Hypothalamus (tissue), 51 donors: Measurements from ENCODE around the gene FBXO31.

Experiments used
- DNase-seq, 51 donors: peaks; one replicate each; lab custom pipeline; 2025; lab: John Stamatoyannopoulos, UW

Gene FBXO31, protein sequence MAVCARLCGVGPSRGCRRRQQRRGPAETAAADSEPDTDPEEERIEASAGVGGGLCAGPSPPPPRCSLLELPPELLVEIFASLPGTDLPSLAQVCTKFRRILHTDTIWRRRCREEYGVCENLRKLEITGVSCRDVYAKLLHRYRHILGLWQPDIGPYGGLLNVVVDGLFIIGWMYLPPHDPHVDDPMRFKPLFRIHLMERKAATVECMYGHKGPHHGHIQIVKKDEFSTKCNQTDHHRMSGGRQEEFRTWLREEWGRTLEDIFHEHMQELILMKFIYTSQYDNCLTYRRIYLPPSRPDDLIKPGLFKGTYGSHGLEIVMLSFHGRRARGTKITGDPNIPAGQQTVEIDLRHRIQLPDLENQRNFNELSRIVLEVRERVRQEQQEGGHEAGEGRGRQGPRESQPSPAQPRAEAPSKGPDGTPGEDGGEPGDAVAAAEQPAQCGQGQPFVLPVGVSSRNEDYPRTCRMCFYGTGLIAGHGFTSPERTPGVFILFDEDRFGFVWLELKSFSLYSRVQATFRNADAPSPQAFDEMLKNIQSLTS

DNA sequence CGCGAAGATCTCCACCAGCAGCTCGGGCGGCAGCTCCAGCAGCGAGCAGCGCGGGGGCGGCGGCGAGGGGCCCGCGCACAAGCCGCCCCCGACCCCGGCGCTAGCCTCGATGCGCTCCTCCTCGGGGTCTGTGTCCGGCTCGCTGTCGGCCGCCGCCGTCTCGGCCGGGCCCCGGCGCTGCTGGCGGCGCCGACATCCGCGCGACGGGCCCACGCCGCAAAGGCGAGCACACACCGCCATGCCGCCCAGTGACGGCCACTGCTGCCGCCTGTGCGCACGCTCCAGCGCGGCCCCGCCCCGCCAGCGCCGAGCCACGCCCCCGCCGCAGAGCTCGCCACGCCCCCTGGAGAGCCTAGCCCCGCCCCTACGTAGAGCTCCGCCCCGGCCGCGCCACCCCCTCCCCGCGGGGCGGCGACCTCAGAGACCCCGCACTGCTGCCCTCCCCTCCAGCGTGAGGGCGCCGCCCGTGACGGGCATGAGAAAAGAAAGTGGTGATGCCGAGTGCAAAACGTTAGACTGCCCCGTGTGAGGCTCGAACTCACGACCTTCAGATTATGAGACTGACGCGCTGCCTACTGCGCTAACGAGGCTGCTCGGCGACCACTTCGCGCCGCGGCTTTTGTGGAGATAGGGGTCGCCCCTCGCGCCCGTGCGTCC, at the start of gene FBXO31:
FBXO31 (minus strand) TSS at position 272 of the 657 bp plus-strand sequence; CDS start at position 240, 32 bp downstream.
- DNase-seq: peak; percentile 59 to 97 (median 90)

DNA sequence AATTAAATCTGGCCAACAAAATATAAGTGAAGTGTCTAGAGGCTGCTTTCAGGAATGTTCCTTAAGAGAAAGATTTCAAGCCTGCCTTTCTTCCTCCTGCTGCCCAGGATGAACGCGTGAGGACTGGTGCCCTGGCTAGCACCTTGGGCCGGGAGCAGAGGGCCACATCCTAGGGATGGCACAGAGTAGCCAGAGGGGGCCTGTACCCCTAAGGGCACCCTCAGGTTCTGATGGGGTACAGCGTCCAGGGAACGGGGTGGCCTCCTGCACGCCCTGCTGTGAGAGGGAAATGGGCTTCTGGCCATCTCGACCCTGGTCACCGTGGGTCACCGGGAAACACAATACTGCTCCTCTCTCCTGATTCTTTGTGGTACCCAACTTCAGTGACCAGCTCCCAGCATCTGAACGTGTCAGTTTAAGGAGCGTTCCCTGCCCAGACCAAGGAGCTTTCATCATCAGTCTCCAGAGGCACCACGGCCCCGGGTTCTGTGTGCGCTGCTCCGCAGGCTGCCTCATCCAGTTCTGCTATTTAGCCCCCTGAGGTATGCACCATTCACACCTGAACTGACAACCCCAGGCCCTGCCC, 48.8 kb upstream of the FBXO31 start:
- DNase-seq: no peak

GRCh38 chr16:87431926-87432325, 48.4 kb upstream of the FBXO31 start:
- peak in 2 of 51 donors; percentile 18 to 38 for DNase-seq

GRCh38 chr16:87426423-87427215, 43.0 kb upstream of the FBXO31 start:
- DNase-seq: no peak

DNA sequence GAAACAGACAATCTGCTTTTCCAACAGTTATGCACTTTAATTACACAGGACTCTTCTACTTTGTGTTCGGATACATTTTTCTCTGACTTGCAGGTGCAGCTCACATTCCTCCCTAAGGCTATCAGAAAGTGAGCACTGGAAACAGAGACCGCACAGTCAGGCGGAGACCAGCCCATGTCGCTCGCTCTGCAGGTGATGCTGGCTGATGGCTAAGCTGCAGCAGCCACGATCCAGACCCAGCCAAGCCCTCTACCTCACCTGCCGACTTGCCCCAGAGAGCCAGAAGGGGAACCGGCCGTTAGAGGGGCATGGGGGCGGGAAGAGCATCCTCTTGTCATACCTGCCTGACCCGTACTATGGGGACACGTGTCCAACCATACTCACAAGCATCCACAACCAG, 42.4 kb upstream of the FBXO31 start:
- no peak for DNase-seq

DNA sequence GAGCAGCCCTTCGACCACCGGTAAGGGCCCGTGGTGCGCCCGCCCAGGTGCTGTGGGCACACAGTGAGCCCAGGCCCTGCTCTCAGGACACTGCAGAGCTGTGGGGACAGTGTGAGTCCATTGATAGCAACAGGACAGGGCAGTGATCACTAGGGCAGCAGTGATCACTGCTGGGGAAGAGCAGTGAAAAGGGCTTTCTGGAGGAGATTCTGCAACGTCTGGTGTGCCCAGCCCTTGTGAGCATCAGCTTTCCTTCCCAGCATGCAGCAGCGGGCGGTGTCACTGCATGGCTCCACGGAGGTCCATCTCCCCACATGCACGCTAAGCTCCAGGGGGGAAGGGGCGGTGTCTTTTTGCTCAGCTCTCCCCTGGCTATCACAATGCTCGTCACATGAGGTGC, 40.7 kb upstream of the FBXO31 start:
- DNase-seq: no peak

DNA sequence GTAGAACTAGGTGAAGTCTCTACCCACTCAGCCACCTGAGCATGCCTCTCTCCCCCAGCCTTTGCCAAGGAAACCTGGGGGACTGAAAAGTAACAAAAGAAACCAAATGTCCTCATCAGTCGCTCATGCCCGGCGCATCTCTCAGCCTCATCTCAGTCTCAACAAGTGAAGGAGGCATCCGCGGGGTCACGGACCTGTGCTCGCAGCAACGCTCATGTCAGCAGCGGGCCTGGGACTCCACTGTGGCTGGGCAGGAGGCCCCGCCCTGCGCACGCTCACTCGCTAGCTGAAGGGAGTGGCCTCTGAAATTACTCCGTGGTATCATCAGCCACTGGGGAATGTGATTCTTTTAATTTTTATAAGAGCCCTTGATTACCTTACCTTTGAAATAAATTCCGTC, 39.9 kb upstream of the FBXO31 start:
- DNase-seq: no peak

DNA sequence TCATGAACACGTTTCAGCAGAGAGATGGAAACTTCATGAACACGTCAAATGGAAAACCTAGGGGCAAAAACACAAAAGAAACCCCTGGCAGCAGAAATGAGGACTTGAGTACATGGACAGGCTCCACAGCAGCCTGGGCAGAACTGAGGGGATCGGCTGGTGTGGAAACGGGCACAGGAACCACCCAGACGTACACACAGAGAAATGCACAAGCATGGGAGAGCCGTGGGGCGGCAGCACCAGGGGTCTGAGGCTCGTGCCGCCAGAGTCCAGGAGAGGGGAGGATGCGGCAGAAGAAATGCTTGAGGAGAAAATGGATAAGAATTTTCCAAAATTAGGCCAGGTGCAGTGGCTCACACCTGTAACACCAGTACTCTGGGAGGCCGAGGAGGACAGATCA, 38.5 kb upstream of the FBXO31 start:
- DNase-seq: no peak

DNA sequence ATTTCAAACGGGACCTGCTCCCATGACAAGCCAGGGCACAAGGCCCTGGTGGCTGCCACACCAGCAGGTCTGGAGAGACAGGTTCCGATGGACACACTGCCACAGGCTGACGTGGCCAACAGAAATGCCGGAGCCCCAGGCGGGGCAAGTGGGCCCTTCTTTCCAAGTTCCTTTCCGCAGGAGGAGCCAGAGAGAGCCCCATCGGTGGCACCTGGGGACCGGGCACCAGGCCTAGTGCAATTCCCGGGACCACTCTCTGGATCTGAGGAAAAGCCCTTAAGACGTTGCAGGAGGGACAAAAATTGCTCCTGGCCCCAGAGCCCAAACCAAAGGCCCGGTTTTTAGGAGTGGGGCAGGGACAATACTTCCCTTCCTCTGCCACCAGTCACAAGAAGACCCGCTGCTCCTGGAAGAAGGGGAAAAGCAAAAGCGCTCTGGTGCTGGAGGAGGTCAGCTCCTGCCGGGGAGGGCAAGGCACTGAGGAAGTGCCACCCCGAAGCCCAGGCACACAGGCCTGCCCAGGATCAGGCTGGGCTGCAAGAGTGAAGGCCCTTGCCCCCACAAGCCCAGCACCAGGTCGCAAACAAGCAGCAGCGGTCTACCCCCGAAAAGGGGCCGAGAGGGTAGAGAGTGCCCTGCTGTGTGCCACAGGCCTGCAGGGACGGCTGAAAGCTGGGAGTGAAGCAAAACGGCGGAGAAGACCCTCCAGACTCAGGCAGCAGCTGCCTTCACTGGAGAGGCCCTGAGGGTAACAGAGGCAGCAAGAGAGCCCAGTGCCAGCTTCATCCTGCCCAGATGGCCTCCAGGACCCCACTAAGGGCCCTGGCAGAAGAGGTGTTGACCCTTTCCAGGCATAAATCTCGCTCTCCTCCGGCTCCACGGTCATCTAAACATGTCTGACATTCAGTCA, 37.7 kb upstream of the FBXO31 start:
- no peak for DNase-seq

DNA sequence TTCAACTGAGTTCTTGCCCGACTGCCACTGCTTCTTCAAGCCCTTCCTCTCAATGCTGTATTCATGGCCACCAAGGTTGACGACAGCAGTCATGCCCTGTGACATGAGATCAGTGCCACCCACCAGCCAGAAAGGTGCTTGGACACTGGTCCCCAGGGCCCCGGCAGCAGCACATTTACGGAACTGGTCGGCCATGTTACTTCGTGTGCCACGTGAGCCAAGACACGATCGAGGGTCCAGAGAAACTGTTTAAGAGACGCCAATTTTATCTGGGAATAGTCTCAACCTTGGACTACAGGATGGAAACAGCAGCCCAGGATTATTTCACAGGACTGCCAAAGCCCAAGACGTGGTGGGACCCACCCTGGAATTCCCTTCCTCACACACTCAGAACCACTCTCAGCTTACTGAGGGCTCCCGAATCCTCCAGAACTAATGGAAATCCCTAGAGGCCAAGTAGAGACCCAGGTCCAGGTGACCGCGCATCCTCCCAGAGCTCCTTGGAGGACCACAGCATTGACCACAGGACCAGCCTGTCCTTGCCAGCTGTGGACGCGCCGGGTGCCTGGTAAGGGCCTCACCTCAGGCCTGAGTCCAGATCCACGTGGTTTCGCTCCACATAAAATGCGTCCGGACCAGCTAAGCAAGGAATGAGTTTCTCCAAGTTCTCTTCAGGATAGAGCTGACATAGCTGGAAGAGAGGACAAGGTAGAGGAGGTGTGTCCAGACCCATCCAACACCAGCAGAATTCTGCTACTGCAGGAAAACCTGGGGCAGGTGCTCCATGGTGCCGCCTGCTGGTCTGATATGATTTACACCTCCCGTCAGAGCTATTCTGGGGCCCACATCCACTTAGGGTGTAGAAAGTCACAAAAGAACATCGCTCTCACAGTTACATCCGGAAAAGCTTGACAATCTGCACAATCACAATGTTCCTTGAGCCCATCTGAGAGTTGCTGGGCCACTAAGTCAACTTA, 36.7 kb upstream of the FBXO31 start:
- no peak for DNase-seq

GRCh38 chr16:87418644-87419043, 35.1 kb upstream of the FBXO31 start:
- DNase-seq: no peak

DNA sequence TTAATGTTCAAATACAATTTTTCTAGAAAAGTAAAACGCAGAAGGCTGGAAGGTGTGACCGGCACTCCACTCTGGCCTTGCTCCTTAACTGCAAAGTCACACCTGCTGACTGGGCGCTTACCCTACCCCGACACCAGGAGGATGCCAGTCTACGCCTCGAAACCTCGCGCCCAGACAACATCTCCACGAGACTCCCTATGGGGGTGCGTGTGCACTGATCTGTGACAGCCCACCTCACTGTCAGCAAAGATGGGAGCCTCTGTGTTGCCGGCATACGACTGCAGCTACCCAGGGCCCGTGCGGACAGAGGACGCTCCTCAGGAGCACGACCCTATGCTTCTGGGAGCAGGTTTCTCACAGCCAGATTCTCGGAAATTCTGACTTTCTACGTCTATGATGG, 34.6 kb upstream of the FBXO31 start:
- DNase-seq: no peak

DNA sequence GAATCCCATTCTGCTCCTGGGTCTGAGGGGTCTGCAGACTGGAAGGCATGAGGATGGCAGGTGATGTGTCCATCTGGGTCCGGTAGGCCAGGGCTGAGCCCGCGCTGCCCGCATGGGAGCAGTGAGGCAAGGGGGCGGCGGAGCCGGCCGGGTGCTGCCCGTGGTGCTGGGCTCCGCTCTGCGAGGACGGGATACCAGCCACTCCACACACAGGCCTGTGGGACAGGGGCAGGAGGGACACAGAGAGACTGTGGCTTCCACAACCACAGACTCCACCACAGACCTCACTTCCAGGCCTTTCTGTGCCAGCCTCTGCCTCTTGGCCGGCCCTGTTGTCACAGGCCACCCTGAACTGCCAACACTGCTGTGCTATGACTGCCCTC, 33.9 kb upstream of the FBXO31 start:
- no peak for DNase-seq

- peak in 8 of 51 donors; percentile 13 to 40 (median 18) for DNase-seq
These were observed 33.4 kb upstream of the FBXO31 start for GRCh38 chr16:87416826-87417527.

- DNase-seq: no peak
These were observed 31.9 kb upstream of the FBXO31 start for GRCh38 chr16:87415441-87415840.

- no peak for DNase-seq
These were observed 30.7 kb upstream of the FBXO31 start for GRCh38 chr16:87414251-87414680.

- DNase-seq: no peak
These were observed 29.4 kb upstream of the FBXO31 start for GRCh38 chr16:87412996-87413421.
